SK-N-SH treated with all-trans-retinoic acid at 6 μM for 48 hours (cell line): Measurements from ENCODE around the gene PLEKHM3.

Source experiments
- ISL1 ChIP-seq: fragments of 250-450 bp; sonication (Bioruptor Pico); IDR thresholded peaks from 2 replicates; pipeline ENCODE4 v2.1.2; 2022; ENCODE audit warnings: mild to moderate bottlenecking, moderate library complexity
- OSR1 ChIP-seq: fragments of 250-450 bp; sonication (Bioruptor Pico); IDR thresholded peaks from 2 replicates; pipeline ENCODE4 v1.8.0; 2022; ENCODE audit warnings: moderate library complexity, mild to moderate bottlenecking, inconsistent platforms
- PATZ1 ChIP-seq: fragments of 250-450 bp; sonication (Bioruptor Pico); IDR thresholded peaks from 2 replicates; pipeline ENCODE4 v1.8.0; 2020; ENCODE audit warnings: mild to moderate bottlenecking, moderate library complexity, borderline replicate concordance
- TSHZ2 ChIP-seq: fragments of 250-450 bp; sonication (Bioruptor Pico); IDR thresholded peaks from 2 replicates; pipeline ENCODE4 v1.5.0; 2020; ENCODE audit warnings: mild to moderate bottlenecking, moderate library complexity
- ZC3H10 ChIP-seq: fragments of 250-450 bp; sonication (Bioruptor Pico); IDR thresholded peaks from 2 replicates; pipeline ENCODE4 v1.5.1; 2021; ENCODE audit warnings: mild to moderate bottlenecking, moderate library complexity
- ZNF8 ChIP-seq: fragments of 450-650 bp; formaldehyde crosslinking; IDR thresholded peaks from 2 replicates; pipeline ENCODE4 v1.5.0; 2020; ENCODE audit warnings: mild to moderate bottlenecking, moderate library complexity
- TF ChIP-seq, protein P1 (sequence below): fragments of 250-450 bp; sonication (Bioruptor Pico); IDR thresholded peaks from 2 replicates; pipeline ENCODE4 v1.5.1; 2020; ENCODE audit warnings: low read depth, mild to moderate bottlenecking, moderate library complexity

- TF ChIP-seq ISL1 (CRISPR knock-in tag), result no peak
- no peak for TF ChIP-seq ZNF8 (CRISPR knock-in tag)
- no peak for TF ChIP-seq TSHZ2 (CRISPR knock-in tag)
- TF ChIP-seq, protein P1, sequence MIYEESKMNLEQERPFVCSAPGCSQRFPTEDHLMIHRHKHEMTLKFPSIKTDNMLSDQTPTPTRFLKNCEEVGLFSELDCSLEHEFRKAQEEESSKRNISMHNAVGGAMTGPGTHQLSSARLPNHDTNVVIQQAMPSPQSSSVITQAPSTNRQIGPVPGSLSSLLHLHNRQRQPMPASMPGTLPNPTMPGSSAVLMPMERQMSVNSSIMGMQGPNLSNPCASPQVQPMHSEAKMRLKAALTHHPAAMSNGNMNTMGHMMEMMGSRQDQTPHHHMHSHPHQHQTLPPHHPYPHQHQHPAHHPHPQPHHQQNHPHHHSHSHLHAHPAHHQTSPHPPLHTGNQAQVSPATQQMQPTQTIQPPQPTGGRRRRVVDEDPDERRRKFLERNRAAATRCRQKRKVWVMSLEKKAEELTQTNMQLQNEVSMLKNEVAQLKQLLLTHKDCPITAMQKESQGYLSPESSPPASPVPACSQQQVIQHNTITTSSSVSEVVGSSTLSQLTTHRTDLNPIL, result no peak
- no peak for TF ChIP-seq PATZ1 (CRISPR knock-in tag)
- no peak for TF ChIP-seq ZC3H10 (CRISPR knock-in tag)
- TF ChIP-seq OSR1 (CRISPR knock-in tag), result no peak
Observed at GRCh38 chr2:207813942-207814341, 211.4 kb downstream of the PLEKHM3 start.
